Endothelial cell of hepatic sinusoid (primary cell): ENCODE data around the gene GCNT1.
"Not testable (repeated sequence)": the region's sequence is repeated elsewhere in the genome, so short reads cannot be mapped to it uniquely, and the experiment has no call there.

Experiments
- in situ Hi-C: cut with HindIII; loops from 2 replicates; pipeline ENCODE4 v1.10.0; 2017; ENCODE audit warnings: low sequenced_read_pairs

The GCNT1 gene

DNA sequence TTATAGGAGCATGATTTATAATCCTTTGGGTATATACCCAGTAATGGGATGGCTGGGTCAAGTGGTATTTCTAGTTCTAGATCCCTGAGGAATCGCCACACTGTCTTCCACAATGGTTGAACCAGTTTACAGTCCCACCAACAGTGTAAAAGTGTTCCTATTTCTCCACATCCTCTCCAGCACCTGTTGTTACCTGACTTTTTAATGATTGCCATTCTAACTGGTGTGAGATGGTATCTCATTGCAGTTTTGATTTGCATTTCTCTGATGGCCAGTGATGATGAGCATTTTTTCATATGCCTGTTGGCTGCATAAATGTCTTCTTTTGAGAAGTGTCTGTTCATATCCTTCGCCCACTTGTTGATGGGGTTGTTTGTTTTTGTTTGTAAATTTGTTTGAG lies 20.4 kb downstream of the GCNT1 start:
- in situ Hi-C loops = not testable (repeated sequence)

DNA sequence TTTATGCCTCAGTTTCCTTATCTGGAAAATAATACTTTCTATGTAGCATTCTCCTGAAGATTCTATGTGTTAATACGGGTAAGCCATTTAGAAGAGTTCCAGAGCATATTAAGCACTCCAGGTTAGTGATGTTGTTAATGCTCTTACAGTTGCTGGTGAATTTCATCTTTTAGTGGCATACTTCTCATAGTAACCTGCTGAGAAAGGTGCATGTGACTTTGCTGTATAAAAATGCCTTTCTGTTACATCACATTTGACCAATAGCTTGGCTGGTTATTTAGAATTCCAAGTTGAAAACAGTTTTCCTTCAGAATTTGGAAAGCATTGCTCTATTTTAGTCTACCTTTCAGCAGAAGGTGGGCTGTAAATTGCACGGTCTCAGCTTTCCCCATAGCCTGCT lies 27.2 kb downstream of the GCNT1 start:
- in situ Hi-C loops = no loop called here

DNA sequence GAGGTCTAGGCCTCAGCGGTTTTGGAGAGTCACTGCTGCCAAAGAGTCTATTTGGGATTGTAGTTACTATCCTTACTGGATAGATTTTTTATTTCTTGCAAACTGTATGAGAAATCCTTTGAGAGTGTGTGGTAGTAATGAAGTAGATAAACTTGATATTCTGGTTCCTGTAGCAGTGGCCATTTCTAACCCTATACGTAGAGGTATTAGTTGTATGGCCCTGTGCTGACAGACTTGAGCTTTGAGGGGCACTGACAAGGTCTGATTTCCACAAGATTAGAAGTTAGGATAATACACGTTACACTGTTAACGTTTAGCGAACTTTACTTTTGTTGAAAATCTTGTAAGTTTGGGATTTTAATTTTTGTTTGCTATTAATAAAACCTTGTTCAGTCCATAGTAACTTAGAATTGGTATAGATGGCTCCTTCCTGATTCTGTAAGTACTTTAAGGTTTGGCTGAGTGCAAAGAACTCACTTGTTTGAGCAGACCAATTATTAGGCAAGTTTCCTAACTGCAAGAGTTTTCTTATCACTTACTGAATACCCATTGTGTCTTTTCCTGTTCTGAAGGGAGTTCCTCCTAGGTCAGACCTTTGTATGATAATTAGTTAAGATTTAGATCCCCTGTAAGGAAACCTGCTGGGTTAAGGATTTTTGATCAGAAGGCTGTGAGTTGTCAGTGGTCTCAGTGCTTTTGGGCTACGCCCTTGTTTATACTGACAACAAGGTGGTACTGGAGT lies 31.4 kb downstream of the GCNT1 start:
- in situ Hi-C loops = no loop called here

DNA sequence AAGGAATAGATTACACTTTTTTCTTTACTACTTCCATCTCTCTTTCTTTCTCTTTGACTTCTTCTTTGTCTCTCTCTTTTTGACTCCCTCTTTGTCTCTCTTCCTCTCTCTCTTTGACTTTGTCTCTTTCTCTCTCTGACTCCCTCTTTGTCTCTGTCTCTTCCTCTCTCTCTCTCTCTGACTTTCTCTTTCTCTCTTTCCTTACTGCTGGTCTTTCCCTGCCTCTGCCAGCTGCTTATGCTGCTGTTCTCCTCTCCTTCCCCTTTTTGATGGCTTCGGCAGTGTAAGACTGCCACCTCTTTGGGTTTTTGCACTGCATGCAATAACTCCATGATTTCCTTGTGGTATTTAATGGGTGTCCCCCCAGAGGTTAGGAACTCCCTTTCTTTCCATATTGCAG lies 32.1 kb downstream of the GCNT1 start:
- in situ Hi-C loops = not testable (repeated sequence)

DNA sequence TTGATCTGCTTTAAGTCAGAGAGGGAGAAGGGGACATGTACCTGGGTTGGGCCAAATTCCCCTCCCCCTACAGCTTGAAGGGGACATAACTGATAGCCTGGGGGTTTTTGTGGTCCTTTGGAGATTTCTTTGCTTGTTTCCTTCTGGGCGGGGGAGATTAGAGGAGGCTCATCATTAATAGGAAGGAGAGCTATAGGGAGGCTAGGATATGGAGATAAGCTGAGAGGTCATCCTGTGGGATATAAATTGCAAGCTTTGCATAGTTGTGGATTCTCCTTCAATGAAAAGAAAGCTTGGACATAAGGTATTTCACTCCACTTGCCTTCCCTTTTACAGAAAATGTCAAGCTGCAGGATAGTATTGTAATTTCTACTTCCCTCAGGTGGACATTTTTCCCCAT lies 34.5 kb downstream of the GCNT1 start:
- in situ Hi-C loops = not testable (repeated sequence)

DNA sequence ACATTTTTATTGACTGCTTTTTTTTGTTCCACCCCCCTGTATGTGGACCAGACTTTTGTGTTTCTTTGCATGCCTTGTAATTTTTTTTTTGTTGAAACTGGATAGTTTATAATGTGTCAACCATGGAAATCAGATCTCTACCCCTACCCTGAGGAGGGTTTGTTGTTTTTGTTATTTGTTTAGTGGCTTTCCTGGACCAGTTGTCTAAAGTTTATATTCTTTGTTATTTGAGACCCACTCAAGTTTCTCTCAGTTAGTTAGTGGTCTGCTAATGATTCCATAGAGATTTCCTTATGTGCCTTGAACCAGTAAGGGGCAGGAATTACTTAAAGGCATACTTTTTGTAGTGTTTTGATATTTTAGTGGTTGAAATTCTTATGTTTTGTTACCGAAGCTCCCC lies 41.1 kb downstream of the GCNT1 start:
- in situ Hi-C loops = no loop called here

DNA sequence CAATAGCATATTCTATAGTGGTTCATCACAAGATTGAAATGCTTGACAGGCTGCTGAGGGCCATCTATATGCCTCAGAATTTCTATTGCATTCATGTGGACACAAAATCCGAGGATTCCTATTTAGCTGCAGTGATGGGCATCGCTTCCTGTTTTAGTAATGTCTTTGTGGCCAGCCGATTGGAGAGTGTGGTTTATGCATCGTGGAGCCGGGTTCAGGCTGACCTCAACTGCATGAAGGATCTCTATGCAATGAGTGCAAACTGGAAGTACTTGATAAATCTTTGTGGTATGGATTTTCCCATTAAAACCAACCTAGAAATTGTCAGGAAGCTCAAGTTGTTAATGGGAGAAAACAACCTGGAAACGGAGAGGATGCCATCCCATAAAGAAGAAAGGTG lies 43.8 kb downstream of the GCNT1 start:
- in situ Hi-C loops = no loop called here

GRCh38 chr9:76510041-76510440 lies 51.1 kb downstream of the GCNT1 start:
- in situ Hi-C loops = no loop called here

GRCh38 chr9:76510446-76510845 lies 51.5 kb downstream of the GCNT1 start:
- in situ Hi-C loops = no loop called here

GRCh38 chr9:76512826-76513225 lies 53.8 kb downstream of the GCNT1 start:
- in situ Hi-C loops = no loop called here

GRCh38 chr9:76516350-76516749 lies 57.4 kb downstream of the GCNT1 start:
- in situ Hi-C loops = no loop called here

- in situ Hi-C loops = no loop called here
Measured at GRCh38 chr9:76516871-76517270, 57.9 kb downstream of the GCNT1 start.

- in situ Hi-C loops = no loop called here
Measured at GRCh38 chr9:76519075-76519835, 60.3 kb downstream of the GCNT1 start.

GRCh38 chr9:76521244-76521681 lies 62.3 kb downstream of the GCNT1 start:
- in situ Hi-C loops = loop anchor here (5.0 kb wide), 1 partner anchor 74 kb away; no protein-coding TSS in a partner anchor

DNA sequence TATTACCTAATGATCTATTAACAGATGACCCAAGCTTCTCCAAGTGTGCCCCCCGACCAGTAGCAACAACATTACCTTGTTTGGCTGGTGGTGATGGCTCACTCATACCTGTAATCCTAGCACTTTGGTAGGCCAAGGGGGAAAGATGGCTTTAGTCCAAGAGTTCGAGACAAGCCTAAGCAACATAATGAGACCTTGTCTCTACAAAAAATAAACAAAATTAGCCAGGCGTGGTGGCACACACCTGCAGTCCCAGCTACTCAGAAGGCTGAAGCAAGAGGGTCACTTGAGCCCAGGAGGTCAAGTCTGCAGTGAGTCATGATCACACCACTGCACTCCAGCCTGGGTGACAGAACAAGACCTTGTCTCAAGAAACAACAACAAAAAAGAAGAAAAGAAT lies 62.9 kb downstream of the GCNT1 start:
- in situ Hi-C loops = loop anchor here (5.0 kb wide), 1 partner anchor 75 kb away; no protein-coding TSS in a partner anchor

GRCh38 chr9:76523617-76524200 lies 64.7 kb downstream of the GCNT1 start:
- in situ Hi-C loops = loop anchor here (5.0 kb wide), 1 partner anchor 76 kb away; no protein-coding TSS in a partner anchor

GRCh38 chr9:76525196-76525595 lies 66.2 kb downstream of the GCNT1 start:
- in situ Hi-C loops = no loop called here

DNA sequence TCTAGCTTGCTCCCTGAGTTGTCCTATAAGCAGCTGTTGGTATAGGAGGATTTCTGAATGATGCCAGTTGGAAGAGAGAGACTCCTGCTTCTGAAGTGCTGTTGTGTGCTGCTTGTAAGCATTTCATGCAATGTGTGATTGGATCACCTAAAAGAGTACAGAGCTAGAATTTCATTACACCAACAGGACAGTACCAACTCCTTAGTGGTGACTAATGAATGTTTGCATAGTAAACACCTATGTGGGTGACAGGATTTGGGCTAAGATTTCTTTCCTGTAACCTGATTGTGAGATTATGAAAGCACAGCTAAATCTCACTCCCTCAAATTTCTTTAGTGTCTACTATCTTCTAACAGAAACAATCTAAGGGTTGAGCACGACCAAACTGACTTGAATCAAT lies 67.0 kb downstream of the GCNT1 start:
- in situ Hi-C loops = no loop called here

DNA sequence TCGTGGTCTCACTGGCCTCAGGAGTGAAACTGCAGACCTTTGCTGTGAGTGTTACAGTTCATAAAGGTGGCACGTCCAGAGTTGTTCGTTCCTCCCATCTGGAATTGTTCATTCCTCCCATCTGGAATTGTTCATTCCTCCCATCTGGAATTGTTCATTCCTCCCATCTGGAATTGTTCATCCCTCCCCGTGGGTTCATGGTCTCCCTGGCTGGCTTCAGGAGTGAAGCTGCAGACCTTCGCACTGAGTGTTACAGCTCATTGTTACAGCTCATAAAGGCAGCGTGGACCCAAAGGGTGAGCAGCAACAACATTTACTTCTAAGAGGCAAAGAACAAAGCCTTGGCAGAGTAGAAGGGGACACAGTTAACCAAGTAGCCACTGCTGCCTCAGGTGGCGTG lies 69.1 kb downstream of the GCNT1 start:
- in situ Hi-C loops = no loop called here

- in situ Hi-C loops = no loop called here
Measured at GRCh38 chr9:76528642-76529190, 69.7 kb downstream of the GCNT1 start.

DNA sequence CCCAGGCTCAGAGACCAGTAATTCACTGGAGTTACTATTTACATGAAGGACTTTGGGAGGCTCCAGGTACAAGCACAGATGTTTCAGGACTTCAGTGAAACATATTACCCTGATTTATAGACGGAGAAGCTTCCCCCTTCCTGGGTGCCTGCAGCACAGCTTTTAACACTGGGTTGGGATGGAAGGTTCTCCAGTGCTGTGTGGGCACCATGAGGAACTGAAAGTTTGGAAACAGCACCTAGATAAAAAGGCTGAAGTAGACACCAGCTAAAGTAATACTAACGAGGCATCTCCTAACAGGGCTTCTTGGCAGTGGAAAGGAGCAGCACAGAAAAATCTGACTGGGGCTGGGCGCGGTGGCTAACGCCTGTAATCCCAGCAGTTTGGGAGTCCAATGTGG lies 70.7 kb downstream of the GCNT1 start:
- in situ Hi-C loops = no loop called here
